GM21717 (cell line): ENCODE results near the gene NRF1.
"Not testable (repeated sequence)": the region's sequence is repeated elsewhere in the genome, so short reads cannot be mapped to it uniquely, and the experiment has no call there.

Experiments
- ATAC-seq: cut with Tn5 transposase; IDR thresholded peaks from one replicate; pipeline ENCODE4 v1.9.1; 2021; ENCODE audit warnings: mild to moderate bottlenecking, moderate library complexity; ENCODE audit not compliant: unreplicated experiment

NRF1 gene

DNA sequence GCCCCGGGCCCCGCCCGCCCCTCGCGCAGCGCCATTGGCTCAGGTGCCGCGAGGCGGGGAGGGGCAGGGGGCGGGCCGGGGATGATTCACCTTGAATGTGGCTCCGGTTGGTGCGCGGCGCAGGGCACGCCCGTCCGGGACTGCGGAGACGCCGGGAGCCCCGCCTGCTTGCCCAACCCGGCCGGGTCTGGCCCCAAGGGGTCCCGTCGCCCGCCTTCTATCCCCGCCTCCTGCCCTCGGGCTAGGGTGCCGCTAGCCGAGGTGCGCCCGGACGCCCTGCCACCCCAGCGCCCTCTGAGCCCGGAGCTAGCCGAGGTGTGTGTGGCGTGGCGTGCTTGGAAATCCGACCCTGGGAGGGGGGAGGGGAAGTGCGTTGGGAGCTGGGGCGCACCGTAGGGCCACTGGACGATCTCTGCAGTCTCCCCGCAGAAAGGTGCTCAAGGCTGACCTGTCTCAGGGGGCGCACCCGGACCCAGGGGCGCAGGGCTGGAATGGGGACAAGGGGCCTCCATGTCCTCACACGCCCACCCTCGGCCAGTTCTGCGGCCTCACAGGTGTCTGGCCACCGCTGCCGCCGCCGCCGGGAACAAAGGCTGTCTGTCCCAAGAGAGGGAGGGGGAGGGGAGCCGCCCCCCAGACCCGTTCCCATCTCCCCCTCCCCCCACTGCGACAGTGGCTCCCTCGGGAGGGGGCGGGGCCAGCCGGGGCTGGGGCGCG lies 168.9 kb downstream of the NRF1 start:
- ATAC-seq = no peak

DNA sequence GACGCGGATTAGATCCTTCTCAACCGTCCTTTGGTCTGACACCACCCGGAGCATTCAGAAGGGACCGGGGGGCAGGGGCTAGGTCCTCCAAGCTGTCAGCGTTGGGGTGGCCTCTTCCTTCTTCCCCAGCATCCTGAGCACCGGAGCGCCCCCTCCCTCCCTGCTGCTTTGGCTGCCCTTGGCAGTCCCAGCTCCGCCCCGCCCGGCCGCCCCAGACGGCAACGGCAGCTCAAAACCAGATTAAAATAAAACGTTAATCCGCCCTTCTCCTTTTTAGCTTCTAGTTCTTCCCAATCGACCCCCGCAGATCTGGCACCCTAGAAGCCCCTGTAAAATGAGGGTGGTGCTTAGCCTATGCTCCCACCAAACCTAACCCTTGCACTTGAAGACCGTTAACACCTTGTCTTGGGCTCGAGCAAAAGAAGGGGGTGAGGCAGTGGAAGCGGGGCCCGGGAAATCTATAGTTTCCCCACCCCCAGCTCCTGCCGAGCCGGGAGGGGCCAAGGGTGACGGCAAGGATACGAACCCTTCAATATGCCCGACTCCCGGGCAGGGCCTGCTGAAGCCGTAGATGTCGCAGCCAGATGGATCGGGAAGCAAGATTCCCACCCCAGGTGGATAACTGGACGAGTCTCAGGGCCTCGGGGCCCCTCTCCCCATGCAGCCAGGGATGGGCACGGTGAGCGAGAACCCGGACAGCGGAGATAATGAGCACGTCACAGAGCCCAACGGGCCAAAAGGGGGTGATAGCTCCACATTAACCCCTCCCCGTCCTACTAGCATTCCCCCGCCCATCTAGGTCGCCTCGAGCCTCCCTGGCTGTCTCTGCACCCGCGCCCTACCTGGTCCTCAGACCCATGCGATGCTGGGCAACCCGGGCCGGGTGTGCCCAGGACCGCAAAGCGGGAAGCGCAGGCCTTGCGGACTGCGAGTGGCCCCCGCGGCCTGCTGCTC lies 169.7 kb downstream of the NRF1 start:
- no peak for ATAC-seq

DNA sequence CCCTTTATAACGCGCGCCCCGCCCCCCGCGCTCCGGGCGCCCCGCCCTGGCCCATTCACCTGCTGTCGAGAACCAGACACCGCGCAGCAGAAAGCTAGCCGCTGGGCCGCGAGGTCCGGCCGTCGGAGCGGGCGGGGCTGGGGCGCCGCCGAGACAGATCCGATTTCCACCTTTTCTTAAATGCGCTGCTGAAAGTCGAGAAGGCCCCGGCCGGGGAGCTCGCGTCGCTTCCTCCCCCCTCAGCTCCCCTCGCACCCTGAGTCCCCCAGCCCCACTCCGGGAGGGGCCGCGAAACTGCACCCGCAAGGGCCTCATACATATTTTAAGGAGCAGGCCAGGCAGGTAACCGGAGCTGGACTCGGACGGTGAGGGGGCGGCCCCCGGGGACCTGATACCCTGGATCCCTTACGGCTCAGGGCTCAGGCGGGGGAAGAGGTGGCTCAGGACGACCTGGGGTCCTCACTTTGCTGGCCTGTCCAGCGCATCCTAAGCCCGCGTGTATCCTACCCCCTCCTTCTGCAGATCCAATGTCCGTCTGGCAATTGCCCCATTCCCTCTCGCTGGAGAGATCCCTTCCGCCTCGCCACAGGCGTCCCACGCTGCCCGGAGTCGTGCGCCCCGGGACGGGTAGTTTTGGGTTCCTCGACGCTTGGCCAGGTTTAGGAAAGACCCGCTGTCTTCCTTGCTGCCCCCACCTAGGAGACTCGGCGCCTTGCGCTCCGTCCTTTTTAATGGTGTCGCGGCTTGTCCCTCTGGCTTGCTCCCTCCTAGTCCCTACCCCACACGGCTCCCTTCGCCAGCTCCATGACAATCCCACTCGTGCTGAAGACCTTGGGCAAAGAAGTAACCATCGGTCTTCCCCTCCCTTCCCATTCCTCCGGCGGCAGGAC lies 170.7 kb downstream of the NRF1 start:
- ATAC-seq = no peak

GRCh38 chr7:129782818-129783583 lies 171.5 kb downstream of the NRF1 start:
- ATAC-seq = no peak

GRCh38 chr7:129783584-129783919 lies 172.0 kb downstream of the NRF1 start:
- ATAC-seq = no peak

DNA sequence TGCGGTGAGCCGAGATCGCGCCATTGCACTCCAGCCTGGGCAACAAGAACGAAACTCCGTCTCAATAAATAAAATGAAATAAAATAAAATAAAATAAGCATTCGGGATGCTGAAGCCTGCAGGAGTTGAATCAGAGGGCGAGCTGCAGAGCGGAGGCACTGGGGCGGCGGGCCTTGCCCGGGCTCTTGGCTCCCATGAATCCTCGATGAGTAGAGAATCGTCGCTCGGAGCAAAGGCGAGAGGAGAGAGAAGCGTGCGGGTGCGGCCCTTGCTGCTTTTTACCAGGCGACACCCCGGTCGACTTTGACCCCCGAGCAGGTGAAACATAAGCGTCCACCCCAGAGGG lies 172.9 kb downstream of the NRF1 start:
- no peak for ATAC-seq

- no peak for ATAC-seq
Observed at GRCh38 chr7:129784783-129785684, 173.5 kb downstream of the NRF1 start.

DNA sequence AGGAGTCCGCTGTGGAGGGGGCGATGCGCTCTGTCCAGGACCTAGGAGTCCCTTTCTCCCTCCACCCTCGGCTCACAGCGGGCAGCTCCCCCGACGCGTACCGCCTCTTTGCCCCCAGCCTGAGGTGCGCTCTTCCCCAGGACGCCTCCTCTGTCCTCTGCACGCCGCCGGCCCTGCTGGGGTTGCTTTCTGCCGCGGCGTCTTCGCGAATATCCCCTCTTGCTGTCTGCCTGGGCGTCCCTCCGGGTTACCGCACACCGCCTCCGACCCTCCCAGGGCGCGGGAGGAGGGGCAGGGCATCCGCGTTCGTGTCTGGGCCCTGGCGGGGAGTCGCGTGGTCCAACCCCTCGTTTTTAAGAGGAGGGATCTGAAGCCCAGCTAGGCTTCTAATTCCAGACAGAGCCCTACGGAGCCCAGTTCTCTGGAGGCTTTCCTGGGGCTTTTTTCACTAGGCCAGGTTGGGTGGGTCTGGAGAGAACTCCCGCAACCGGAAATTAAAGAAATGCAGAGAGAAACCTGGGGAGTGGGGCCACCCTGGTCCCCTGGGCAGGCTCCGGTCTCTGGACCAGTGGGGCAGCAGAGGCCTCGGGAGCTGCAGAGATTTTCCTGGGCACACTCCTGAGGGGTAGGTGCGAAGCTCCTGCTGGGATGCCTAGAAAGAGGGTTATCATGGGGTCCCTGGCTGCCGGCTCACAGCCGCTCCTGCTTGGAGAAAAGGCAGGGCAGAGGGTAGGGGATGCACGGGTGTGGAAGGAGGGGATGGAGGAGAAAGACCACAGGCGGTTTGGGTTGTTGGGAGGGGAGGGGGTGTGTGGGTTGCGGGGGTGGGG lies 174.4 kb downstream of the NRF1 start:
- ATAC-seq = no peak

- no peak for ATAC-seq
Observed at GRCh38 chr7:129786825-129787563, 175.5 kb downstream of the NRF1 start.

- ATAC-seq = no peak
Observed at GRCh38 chr7:129789000-129789399, 177.5 kb downstream of the NRF1 start.

DNA sequence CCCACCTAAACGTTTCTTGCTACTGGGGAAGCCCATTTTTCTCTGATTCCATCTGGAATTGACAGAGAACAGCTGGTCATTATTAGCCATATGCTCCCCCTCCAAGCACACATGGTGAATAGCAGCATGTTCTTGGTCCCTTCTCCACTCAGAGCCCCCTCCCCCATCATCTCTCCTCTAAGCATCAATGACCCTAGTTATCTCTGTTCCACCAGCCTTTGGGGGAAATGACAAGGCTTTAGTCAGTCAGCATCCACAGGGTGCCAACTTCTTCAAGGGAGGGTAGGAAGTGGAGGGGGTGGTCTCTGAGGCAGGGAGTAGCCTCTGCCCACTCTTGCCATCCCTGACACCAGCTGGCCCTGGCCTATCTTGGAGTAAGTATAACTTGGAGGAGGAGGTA lies 178.1 kb downstream of the NRF1 start:
- ATAC-seq = no peak

DNA sequence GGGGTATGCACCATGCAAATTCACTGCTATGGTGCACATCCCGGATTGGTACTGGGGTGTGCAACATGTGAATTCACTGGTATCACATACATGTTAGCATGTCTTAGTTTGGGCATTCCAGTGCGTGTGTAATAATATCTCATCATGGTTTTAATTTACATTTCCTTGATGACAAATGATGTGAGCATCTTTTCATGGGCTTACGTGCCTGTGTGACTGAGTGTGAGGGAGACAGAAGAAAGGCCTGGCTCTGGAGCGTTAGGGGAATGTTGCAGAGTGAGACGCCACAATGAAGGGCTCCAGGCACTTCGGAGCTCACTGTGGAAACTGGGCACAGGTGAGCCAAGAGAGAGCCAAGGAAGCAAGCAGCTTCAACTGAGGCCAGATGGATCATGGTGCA lies 178.6 kb downstream of the NRF1 start:
- ATAC-seq = no peak

GRCh38 chr7:129792721-129793120 lies 181.2 kb downstream of the NRF1 start:
- no peak for ATAC-seq

GRCh38 chr7:129793506-129794310 lies 182.2 kb downstream of the NRF1 start:
- no peak for ATAC-seq

DNA sequence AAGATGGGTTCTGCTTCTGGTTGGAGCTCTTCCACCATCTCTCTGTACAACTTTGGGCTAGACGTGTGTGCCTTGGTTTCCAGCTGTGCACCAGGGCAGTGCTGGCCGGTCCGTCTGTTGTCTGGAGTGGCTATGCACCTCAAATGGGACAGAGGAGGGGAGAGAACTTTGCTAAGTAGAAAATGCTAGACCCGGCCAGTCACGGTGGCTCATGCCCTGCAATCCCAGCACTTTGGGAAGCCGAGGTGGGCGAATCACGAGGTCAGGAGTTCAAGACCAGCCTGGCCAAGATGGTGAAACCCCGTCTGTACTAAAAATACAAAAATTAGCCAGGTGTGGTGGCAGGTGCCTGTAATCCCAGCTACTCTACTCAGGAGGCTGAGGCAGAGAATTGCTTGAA lies 182.9 kb downstream of the NRF1 start:
- ATAC-seq = not testable (repeated sequence)

- no peak for ATAC-seq
Observed at GRCh38 chr7:129796186-129796775, 184.8 kb downstream of the NRF1 start.
